Liver (tissue), 3 donors: ENCODE measurements around the gene RAI1.

Experiments
- GABPA ChIP-seq, 2 donors: IDR thresholded peaks in 1 of 2; conservative IDR thresholded peaks in 1 of 2; 2 replicates each; pipeline ENCODE4 v1.6.1; 2016; ENCODE audit warnings: antibody characterized with exemption in 2 of 2, mild to moderate bottlenecking in 1 of 2, moderate library complexity in 1 of 2
- TF ChIP-seq, protein P1 (sequence below): fragments of 150-350 bp; IDR thresholded peaks from 2 replicates; pipeline ENCODE4 v1.5.1; 2017; ENCODE audit warnings: improper control_type of control experiment, low read depth, low read length; ENCODE audit not compliant: missing input control
- donor health status: healthy.
- donor health status: healthy.

DNA sequence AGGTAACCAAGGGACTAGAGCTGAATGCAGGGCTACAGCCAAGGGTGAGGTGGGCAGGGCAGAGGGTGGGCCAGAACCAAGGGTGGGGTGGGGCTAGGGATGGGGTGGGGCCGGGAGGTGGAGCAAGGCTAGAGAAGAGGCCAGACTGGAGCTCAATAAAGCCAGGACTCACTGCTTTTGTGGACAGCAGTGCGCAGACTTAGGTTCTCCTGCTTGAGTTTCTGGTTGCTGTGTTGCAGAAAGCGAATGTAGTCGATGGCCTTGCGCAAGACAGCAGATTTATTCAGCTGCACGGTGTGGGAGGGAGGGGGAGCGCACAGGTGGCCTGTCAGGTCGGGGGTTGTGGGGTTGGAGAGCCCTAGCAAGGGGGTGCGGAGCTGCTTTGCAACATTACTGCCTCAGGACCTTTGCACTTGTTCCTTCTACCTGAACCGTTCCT, 136.8 kb downstream of the RAI1 start:
- TF ChIP-seq, protein P1, sequence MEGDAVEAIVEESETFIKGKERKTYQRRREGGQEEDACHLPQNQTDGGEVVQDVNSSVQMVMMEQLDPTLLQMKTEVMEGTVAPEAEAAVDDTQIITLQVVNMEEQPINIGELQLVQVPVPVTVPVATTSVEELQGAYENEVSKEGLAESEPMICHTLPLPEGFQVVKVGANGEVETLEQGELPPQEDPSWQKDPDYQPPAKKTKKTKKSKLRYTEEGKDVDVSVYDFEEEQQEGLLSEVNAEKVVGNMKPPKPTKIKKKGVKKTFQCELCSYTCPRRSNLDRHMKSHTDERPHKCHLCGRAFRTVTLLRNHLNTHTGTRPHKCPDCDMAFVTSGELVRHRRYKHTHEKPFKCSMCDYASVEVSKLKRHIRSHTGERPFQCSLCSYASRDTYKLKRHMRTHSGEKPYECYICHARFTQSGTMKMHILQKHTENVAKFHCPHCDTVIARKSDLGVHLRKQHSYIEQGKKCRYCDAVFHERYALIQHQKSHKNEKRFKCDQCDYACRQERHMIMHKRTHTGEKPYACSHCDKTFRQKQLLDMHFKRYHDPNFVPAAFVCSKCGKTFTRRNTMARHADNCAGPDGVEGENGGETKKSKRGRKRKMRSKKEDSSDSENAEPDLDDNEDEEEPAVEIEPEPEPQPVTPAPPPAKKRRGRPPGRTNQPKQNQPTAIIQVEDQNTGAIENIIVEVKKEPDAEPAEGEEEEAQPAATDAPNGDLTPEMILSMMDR, result no peak
- TF ChIP-seq GABPA (IDR thresholded peaks at IDR 0.05 in 1 of 2, conservative IDR thresholded peaks at IDR 0.05 in 1 of 2), result no peak
